ENCODE measurements around the gene SETD1A. TPM values are rescaled to one million over a fixed set of nuclear protein-coding genes. Genes with fewer than 3 reads are reported as not detected.

Gene SETD1A
- total and polyA plus RNA-seq, 2 of the 4 experiments (the other 2 are of a cell fraction) = 0.54 to 5.8 TPM

- ChIA-PET POLR2A (ENCODE audit: unreplicated experiment) (no interaction called here), CTCF (no interaction called here)
- Histone ChIP-seq H3K56ac (ENCODE audit: extremely low read depth, insufficient read depth, low read length) (no peak overlapping the region), H3K23ac (ENCODE audit: low read depth, low read length) (no peak overlapping the region), H3K9ac (ENCODE audit: low read depth, low read length) (no peak overlapping the region), H3K36me3 (ENCODE audit: control insufficient read depth, insufficient read depth, low read length) (peaks cover 1% of the 10 kb centered on the region; the same call in 1 of the 2 replicates), H3K27ac (ENCODE audit: insufficient read depth, low read length) (no peak overlapping the region), H3K27me3 (ENCODE audit: control insufficient read depth, insufficient read depth, low read length) (no peaks in the 10 kb centered on the region), H4K20me1 (ENCODE audit: insufficient read depth, low read length) (no peaks in the 10 kb centered on the region), H3K4me3 (ENCODE audit: insufficient read depth, low read depth, low read length) (no peak overlapping the region), H2BK5ac (ENCODE audit: low read depth, low read length, poor library complexity, severe bottlenecking) (no peak overlapping the region), H2AK9ac (replicated peaks; ENCODE audit: low read depth, low read length, poor library complexity) (peak overlapping the region; percentile 37), H3K9me1 (ENCODE audit: insufficient read depth, low read length) (peaks cover 21% of the 10 kb centered on the region), H3K14ac (replicated peaks; ENCODE audit: low read depth, low read length) (no peak overlapping the region), H3K79me1 (ENCODE audit: low read depth in 1 of 2, low read length in 2 of 2) (peaks cover 0 to 25% of the 10 kb centered on the region in 2 experiments; a peak in 2 of 4 replicates), H2BK120ac (ENCODE audit: low read depth, low read length) (no peak overlapping the region), H4K91ac (ENCODE audit: insufficient read depth, low read depth, low read length) (no peak overlapping the region), H3K9me3 (ENCODE audit: control insufficient read depth, insufficient read depth, low read length) (no peaks in the 10 kb centered on the region), H3K18ac (ENCODE audit: low read depth, low read length) (no peak overlapping the region), H3K4ac (ENCODE audit: low read depth, low read length) (no peak overlapping the region), H4K8ac (ENCODE audit: low read depth in 2 of 2, low read length in 2 of 2) (no peak overlapping the region), H3K4me2 (ENCODE audit: low read depth, low read length) (no peak overlapping the region), H2AK5ac (ENCODE audit: low read depth, low read length) (no peak overlapping the region), H4K5ac (ENCODE audit: low read depth, low read length) (no peak overlapping the region), H2BK20ac (ENCODE audit: low read depth, low read length) (no peak overlapping the region), H2AFZ (replicated peaks; ENCODE audit: low read length, poor library complexity) (no peak overlapping the region), H3K4me1 (ENCODE audit: control insufficient read depth, insufficient read depth, low read length) (peaks cover 34% of the 10 kb centered on the region), H2BK15ac (ENCODE audit: low read depth, low read length) (no peak overlapping the region)
- TF ChIP-seq SMC3 (IDR thresholded peaks at IDR 0.05; ENCODE audit: low read depth, low read length) (no peak), USF2 (IDR thresholded peaks at IDR 0.05; ENCODE audit: low read depth, low read length) (no peak), RAD21 (IDR thresholded peaks at IDR 0.05; ENCODE audit: low read length) (no peak)
- no TSS peak for BruUV-seq (replicated peaks)
- dilution Hi-C loops (cut with HindIII; ENCODE audit: low sequenced_read_pairs, unreplicated experiment) (no loop called here), intact Hi-C loops (cut with micrococcal nuclease) (no loop called here), in situ Hi-C loops (cut with MboI; ENCODE audit: low sequenced_read_pairs) (no loop called here)
- ATAC-seq (ENCODE audit: low read depth) = no peak
- DNase-seq = no peak
- WGBS, 2 experiments (ENCODE audit: extremely low coverage in 2 of 2, insufficient read length in 1 of 2) = 55% methylated on average over 5 of the region's 16 CpGs; no CpG with 5 or more reads in 1 of the 2 experiments
Measured at GRCh38 chr16:31001507-31002249, 44.1 kb downstream of the SETD1A start.

All from IMR-90 (cell line).